Keratinocyte (primary cell): ENCODE results near the gene RNF157. TPM values are rescaled to one million over a fixed set of nuclear protein-coding genes. Genes with fewer than 3 reads are reported as not detected.
"Not testable (repeated sequence)": the region's sequence is repeated elsewhere in the genome, so short reads cannot be mapped to it uniquely, and the experiment has no call there.

Experiments
- DNase-seq: peaks from one replicate; pipeline ENCODE4 v3.0.0-alpha.2; 2011; ENCODE audit warnings: low read depth, missing footprints, low spot score
- FAIRE-seq: peaks from 2 replicates; lab custom pipeline; 2011; peaks lifted over from hg19 to GRCh38; lab: Jason Lieb, UNC
- H2AFZ ChIP-seq: 2 replicates; pipeline ENCODE4 v1.6.0; 2012; ENCODE audit warnings: low read length, control low read depth, inconsistent platforms; ENCODE audit not compliant: control insufficient read depth
- H3K27ac ChIP-seq: 2 replicates; pipeline ENCODE4 v1.5.1; 2011; ENCODE audit warnings: low read length; ENCODE audit not compliant: control insufficient read depth, insufficient read depth
- H3K27me3 ChIP-seq: 3 replicates; pipeline ENCODE4 v1.6.0; 2011; ENCODE audit warnings: low read length; ENCODE audit not compliant: control insufficient read depth, insufficient read depth; ENCODE audit errors: extremely low read depth
- H3K36me3 ChIP-seq, 2 experiments: 2 replicates in 1 of 2; 3 replicates in 1 of 2; pipeline ENCODE4 v1.5.1; 2011; ENCODE audit warnings: low read length in 2 of 2, mild to moderate bottlenecking in 1 of 2; ENCODE audit not compliant: control insufficient read depth in 2 of 2, insufficient read depth in 2 of 2; ENCODE audit errors: extremely low read depth in 1 of 2
- H3K4me1 ChIP-seq: 3 replicates; pipeline ENCODE4 v1.5.1; 2011; ENCODE audit warnings: low read length; ENCODE audit not compliant: control insufficient read depth, insufficient read depth; ENCODE audit errors: extremely low read depth
- H3K4me2 ChIP-seq: 3 replicates; pipeline ENCODE4 v1.6.0; 2011; ENCODE audit warnings: low read depth, low read length; ENCODE audit not compliant: control insufficient read depth, insufficient read depth; ENCODE audit errors: extremely low read depth
- H3K4me3 ChIP-seq, 3 experiments: fragments of 200-600 bp in 1 of 3; sonication (generic) in 1 of 3; 2 replicates in 2 of 3; 3 replicates in 1 of 3; pipeline ENCODE4 v1.5.1; 2011 to 2016; ENCODE audit warnings: low read length in 3 of 3, mild to moderate bottlenecking in 3 of 3, control low read depth in 2 of 3, inconsistent platforms in 1 of 3, low read depth in 1 of 3, mixed read lengths in 1 of 3, mixed run types in 1 of 3, moderate library complexity in 1 of 3; ENCODE audit not compliant: control insufficient read depth in 2 of 3, insufficient read depth in 2 of 3; ENCODE audit errors: extremely low read depth in 1 of 3
- H3K79me2 ChIP-seq: 2 replicates; pipeline ENCODE4 v1.6.0; 2012; ENCODE audit warnings: low read length; ENCODE audit not compliant: control insufficient read depth, insufficient read depth
- H3K9ac ChIP-seq: 3 replicates; pipeline ENCODE4 v1.6.0; 2011; ENCODE audit warnings: low read length; ENCODE audit not compliant: control insufficient read depth, insufficient read depth; ENCODE audit errors: extremely low read depth
- H3K9me1 ChIP-seq: 3 replicates; pipeline ENCODE4 v1.6.0; 2011; ENCODE audit warnings: low read length; ENCODE audit not compliant: control insufficient read depth, insufficient read depth; ENCODE audit errors: extremely low read depth
- H3K9me3 ChIP-seq: 2 replicates; pipeline ENCODE4 v1.5.1; 2012; ENCODE audit warnings: low read depth, low read length; ENCODE audit not compliant: control insufficient read depth
- H4K20me1 ChIP-seq: 3 replicates; pipeline ENCODE4 v1.6.0; 2011; ENCODE audit warnings: low read length; ENCODE audit not compliant: control insufficient read depth, insufficient read depth; ENCODE audit errors: extremely low read depth
- CTCF ChIP-seq, 3 experiments: IDR thresholded peaks in 1 of 3; conservative IDR thresholded peaks in 1 of 3; optimal IDR thresholded peaks in 1 of 3; 2 replicates in 2 of 3; 3 replicates in 1 of 3; pipeline versions ENCODE3 to v1.5.1; 2011; ENCODE audit warnings: low read length in 3 of 3, mild to moderate bottlenecking in 3 of 3, moderate library complexity in 2 of 3, control low read depth in 1 of 3, inconsistent platforms in 1 of 3; ENCODE audit not compliant: insufficient read depth in 2 of 3; ENCODE audit errors: extremely low read depth in 1 of 3
- EZH2 ChIP-seq: IDR thresholded peaks from one replicate; pipeline ENCODE4 v1.6.1; 2012; ENCODE audit warnings: inconsistent platforms, mild to moderate bottlenecking, low read length, moderate library complexity
- dilution Hi-C: fragments of 300-500 bp; cut with MboI; formaldehyde crosslinking; loops from one replicate; pipeline ENCODE4 v1.7.0; 2020; ENCODE audit warnings: low sequenced_read_pairs; ENCODE audit not compliant: extremely low pct_ligation_motif_present
- polyA plus RNA-seq, 5 experiments: library from polyadenylated mRNA; depleted of rRNA in 3 of 5; stranded (reverse) in 3 of 5; stranded (forward) in 1 of 5; unstranded in 1 of 5; fragments of >200 nt; gene quantifications; 1 replicate in 1 of 5; 2 replicates in 3 of 5; 3 replicates in 1 of 5; pipeline versions ENCODE4 v1.2.1 to v1.2.3, GENCODE V29; 2011 to 2012; ENCODE audit warnings: missing spikeins in 2 of 5, low read depth in 1 of 5, low replicate concordance in 1 of 5

RNF157 gene
- polyA plus RNA-seq, 1 donor (not counting 4 experiments of a cell fraction or from before 2014, with no cell fraction given): not detected

GRCh38 chr17:76247304-76247703 lies 7.0 kb upstream of the RNF157 start:
- FAIRE-seq (no peak), DNase-seq (no peak)
- Histone ChIP-seq H3K4me2 (no peak overlapping the region), H3K27ac (no peak overlapping the region), H3K79me2 (no peaks in the 10 kb centered on the region), H4K20me1 (no peaks in the 10 kb centered on the region), H3K4me1 (peaks cover 8% of the 10 kb centered on the region), H3K9me1 (no peaks in the 10 kb centered on the region), H3K27me3 (peaks cover 19% of the 10 kb centered on the region), H3K9me3 (no peaks in the 10 kb centered on the region), H2AFZ (no peak overlapping the region), H3K9ac (no peak overlapping the region), H3K36me3 (no peaks in the 10 kb centered on the region), H3K4me3 (no peak overlapping the region)
- dilution Hi-C loops: no loop called here
- TF ChIP-seq CTCF (optimal IDR thresholded peaks at IDR 0.05 in 1 of 3, IDR thresholded peaks at IDR 0.05 in 1 of 3, conservative IDR thresholded peaks at IDR 0.05 in 1 of 3; ENCODE audit: extremely low read depth in 1 of 3, insufficient read depth in 2 of 3, low read length in 3 of 3): no peak
- TF ChIP-seq EZH2: no peak

GRCh38 chr17:76246080-76247066 lies 6.1 kb upstream of the RNF157 start:
- no peaks in the 10 kb centered on the region for H3K4me1 ChIP-seq
- FAIRE-seq (no peak), DNase-seq (no peak)
- no peak overlapping the region for H3K4me3 ChIP-seq
- no peak overlapping the region for H3K9ac ChIP-seq
- no peaks in the 10 kb centered on the region for H3K9me3 ChIP-seq
- H3K4me2 ChIP-seq: no peak overlapping the region
- no peaks in the 10 kb centered on the region for H3K9me1 ChIP-seq
- peaks cover 28% of the 10 kb centered on the region for H3K27me3 ChIP-seq
- no peaks in the 10 kb centered on the region for H3K79me2 ChIP-seq
- H3K27ac ChIP-seq: no peak overlapping the region
- no peak overlapping the region for H2AFZ ChIP-seq
- dilution Hi-C loops: no loop called here
- H3K36me3 ChIP-seq: no peaks in the 10 kb centered on the region
- H4K20me1 ChIP-seq: no peaks in the 10 kb centered on the region
- no peak for TF ChIP-seq CTCF (optimal IDR thresholded peaks at IDR 0.05 in 1 of 3, IDR thresholded peaks at IDR 0.05 in 1 of 3, conservative IDR thresholded peaks at IDR 0.05 in 1 of 3; ENCODE audit: extremely low read depth in 1 of 3, insufficient read depth in 2 of 3, low read length in 3 of 3)
- no peak for TF ChIP-seq EZH2

GRCh38 chr17:76244721-76245120 lies 4.4 kb upstream of the RNF157 start:
- H3K9me1 ChIP-seq, H2AFZ ChIP-seq, H3K4me1 ChIP-seq, H4K20me1 ChIP-seq, FAIRE-seq, H3K4me3 ChIP-seq, H3K4me2 ChIP-seq, H3K27ac ChIP-seq, dilution Hi-C loops, H3K36me3 ChIP-seq, H3K9ac ChIP-seq, DNase-seq, H3K79me2 ChIP-seq, H3K9me3 ChIP-seq: not testable (repeated sequence)
- peaks cover 41% of the 10 kb centered on the region for H3K27me3 ChIP-seq
